ENCODE data around the gene SRP54. TPM values are rescaled to one million over a fixed set of nuclear protein-coding genes. Genes with fewer than 3 reads are reported as not detected.
A peak's percentile ranks its signal among the peaks of the same experiment; 100 is the strongest.
"Not testable (repeated sequence)": the region's sequence is repeated elsewhere in the genome, so short reads cannot be mapped to it uniquely, and the experiment has no call there.

The SRP54 gene
- total and polyA plus RNA-seq, 2 of the 13 experiments (the other 11 are each of a cell fraction or from before 2014, with no cell fraction given), result 42.2 to 207 TPM

- Histone ChIP-seq H4K20me1 (ENCODE audit: insufficient read depth, low read length) (no peaks in the 10 kb centered on the region), H3K4me1 (ENCODE audit: insufficient read depth, low read length) (peaks cover 46% of the 10 kb centered on the region), H3K9me3 (ENCODE audit: low read length) (no peaks in the 10 kb centered on the region), H3K27ac (ENCODE audit: extremely low read length, insufficient read depth, low read length) (no peak overlapping the region), H3K9ac (ENCODE audit: insufficient read depth, low read depth, low read length) (no peak overlapping the region), H3K36me3 (replicated peaks in 1 of 2; ENCODE audit: control insufficient read depth in 1 of 2, insufficient read depth in 2 of 2, low read length in 2 of 2) (peaks cover 8 to 27% of the 10 kb centered on the region in 2 experiments), H3K79me2 (ENCODE audit: insufficient read depth, low read length) (peaks cover 4% of the 10 kb centered on the region), H3K4me3 (replicated peaks in 1 of 3; ENCODE audit: insufficient read depth in 1 of 3, low read depth in 2 of 3, low read length in 3 of 3) (no peak overlapping the region), H2AFZ (ENCODE audit: low read length) (no peak overlapping the region), H3K27me3 (ENCODE audit: control insufficient read depth in 1 of 2, insufficient read depth in 2 of 2, low read length in 2 of 2) (no peaks in the 10 kb centered on the region), H3K4me2 (ENCODE audit: low read depth, low read length) (no peak overlapping the region)
- no peak for DNase-seq (ENCODE audit: low spot score)
- ChIA-PET POLR2A (no interaction called here), CTCF (ENCODE audit: low intra/inter-chr PET ratio, low total read pairs) (no interaction called here)
- no peak for ATAC-seq
- in situ Hi-C loops (cut with HindIII; ENCODE audit: extremely low pct_ligation_motif_present, low pct_unique_long_range_greater_than_20kb), result no loop called here
- 52% methylated on average over 2 of the region's 2 CpGs for whole genome bisulfite sequencing (ENCODE audit: low lambda C conversion rate)
- no TSS peak for BruUV-seq (replicated peaks)
- FAIRE-seq, result no peak
- no peak for TF ChIP-seq TBX3 (IDR thresholded peaks at IDR 0.05; ENCODE audit: borderline replicate concordance)
- 0 out of 2 replicates have a peak, but pooled peaks have one; percentile 17 for TF ChIP-seq HHEX (CRISPR knock-in tag; IDR thresholded peaks at IDR 0.05)
- intact Hi-C loops (cut with micrococcal nuclease; ENCODE audit: unreplicated experiment), result no loop called here
Observed at GRCh38 chr14:35052637-35053036, 69.8 kb downstream of the SRP54 start.

- DNase-seq (ENCODE audit: low spot score); CTCF ChIA-PET (ENCODE audit: low intra/inter-chr PET ratio, low total read pairs); H3K27ac ChIP-seq (ENCODE audit: extremely low read length, insufficient read depth, low read length); H3K79me2 ChIP-seq (ENCODE audit: insufficient read depth, low read length); H4K20me1 ChIP-seq (ENCODE audit: insufficient read depth, low read length); ATAC-seq; H3K9ac ChIP-seq (ENCODE audit: insufficient read depth, low read depth, low read length); H3K27me3 ChIP-seq (ENCODE audit: control insufficient read depth in 1 of 2, insufficient read depth in 2 of 2, low read length in 2 of 2); POLR2A ChIA-PET; H3K4me3 ChIP-seq (replicated peaks in 1 of 3; ENCODE audit: insufficient read depth in 1 of 3, low read depth in 2 of 3, low read length in 3 of 3); FAIRE-seq; H3K4me1 ChIP-seq (ENCODE audit: insufficient read depth, low read length); in situ Hi-C loops (cut with HindIII; ENCODE audit: extremely low pct_ligation_motif_present, low pct_unique_long_range_greater_than_20kb); H3K9me3 ChIP-seq (ENCODE audit: low read length); intact Hi-C loops (cut with micrococcal nuclease; ENCODE audit: unreplicated experiment); H2AFZ ChIP-seq (ENCODE audit: low read length); H3K4me2 ChIP-seq (ENCODE audit: low read depth, low read length): not testable (repeated sequence)
- H3K36me3 ChIP-seq (replicated peaks in 1 of 2; ENCODE audit: control insufficient read depth in 1 of 2, insufficient read depth in 2 of 2, low read length in 2 of 2), result peaks cover 13 to 32% of the 10 kb centered on the region in 2 experiments
- WGBS (ENCODE audit: low lambda C conversion rate), result 96% methylated on average over 1 of the region's 1 CpG
- BruUV-seq (replicated peaks), result TSS peak; percentile 4
Observed at GRCh38 chr14:35061113-35061791, 78.5 kb downstream of the SRP54 start.
